Measurements from ENCODE around the gene MATN4. TPM values are rescaled to one million over a fixed set of nuclear protein-coding genes. Genes with fewer than 3 reads are reported as not detected.

The MATN4 gene
- total RNA-seq, 2 donors from 2014 or later, result 0.20 to 0.46 TPM

- H3K27me3 Mint-ChIP-seq (ENCODE audit: insufficient read depth), result peaks cover 59% of the 10 kb centered on the region
- H3K4me3 Mint-ChIP-seq, result no peak overlapping the region
- H3K9ac ChIP-seq (ENCODE audit: extremely low read depth, low read length, poor library complexity, severe bottlenecking), result no peak overlapping the region
- H3K36me3 Mint-ChIP-seq (ENCODE audit: low read depth), result no peaks in the 10 kb centered on the region
- TF ChIP-seq, protein P1, sequence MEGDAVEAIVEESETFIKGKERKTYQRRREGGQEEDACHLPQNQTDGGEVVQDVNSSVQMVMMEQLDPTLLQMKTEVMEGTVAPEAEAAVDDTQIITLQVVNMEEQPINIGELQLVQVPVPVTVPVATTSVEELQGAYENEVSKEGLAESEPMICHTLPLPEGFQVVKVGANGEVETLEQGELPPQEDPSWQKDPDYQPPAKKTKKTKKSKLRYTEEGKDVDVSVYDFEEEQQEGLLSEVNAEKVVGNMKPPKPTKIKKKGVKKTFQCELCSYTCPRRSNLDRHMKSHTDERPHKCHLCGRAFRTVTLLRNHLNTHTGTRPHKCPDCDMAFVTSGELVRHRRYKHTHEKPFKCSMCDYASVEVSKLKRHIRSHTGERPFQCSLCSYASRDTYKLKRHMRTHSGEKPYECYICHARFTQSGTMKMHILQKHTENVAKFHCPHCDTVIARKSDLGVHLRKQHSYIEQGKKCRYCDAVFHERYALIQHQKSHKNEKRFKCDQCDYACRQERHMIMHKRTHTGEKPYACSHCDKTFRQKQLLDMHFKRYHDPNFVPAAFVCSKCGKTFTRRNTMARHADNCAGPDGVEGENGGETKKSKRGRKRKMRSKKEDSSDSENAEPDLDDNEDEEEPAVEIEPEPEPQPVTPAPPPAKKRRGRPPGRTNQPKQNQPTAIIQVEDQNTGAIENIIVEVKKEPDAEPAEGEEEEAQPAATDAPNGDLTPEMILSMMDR (conservative IDR thresholded peaks at IDR 0.05), result no peak
- 87 to 93% methylated on average over 4 of the region's 4 CpGs for WGBS, 2 experiments (ENCODE audit: insufficient coverage in 1 of 2, insufficient read length in 1 of 2)
- H3K27ac Mint-ChIP-seq, result no peak overlapping the region
- peaks cover 16% of the 10 kb centered on the region for H3K4me1 Mint-ChIP-seq
- H3K36me3 ChIP-seq (ENCODE audit: control insufficient read depth, insufficient read depth, low read length), result no peaks in the 10 kb centered on the region
- no peak for DNase-seq
- H3K9me3 Mint-ChIP-seq, result no peaks in the 10 kb centered on the region
- H3K4me1 ChIP-seq (ENCODE audit: control insufficient read depth, insufficient read depth, low read length), result no peaks in the 10 kb centered on the region
- no peaks in the 10 kb centered on the region for H3K9me3 ChIP-seq (ENCODE audit: control insufficient read depth, low read length)
- H3K27me3 ChIP-seq (ENCODE audit: control insufficient read depth, insufficient read depth, low read length, poor library complexity, severe bottlenecking), result peaks cover 18% of the 10 kb centered on the region
- H3K27ac ChIP-seq (ENCODE audit: low read depth, low read length), result no peak overlapping the region
- no peak overlapping the region for H3K4me3 ChIP-seq (ENCODE audit: low read length)
Measured at GRCh38 chr20:45288376-45288775, 19.7 kb downstream of the MATN4 start.

GRCh38 chr20:45283551-45284057 is 24.5 kb downstream of the MATN4 start:
- H3K27me3 Mint-ChIP-seq (ENCODE audit: insufficient read depth), result peaks cover 22% of the 10 kb centered on the region
- no peaks in the 10 kb centered on the region for H3K36me3 Mint-ChIP-seq (ENCODE audit: low read depth)
- peaks cover 6% of the 10 kb centered on the region for H3K27me3 ChIP-seq (ENCODE audit: control insufficient read depth, insufficient read depth, low read length, poor library complexity, severe bottlenecking)
- H3K4me3 Mint-ChIP-seq, result no peak overlapping the region
- H3K27ac ChIP-seq (ENCODE audit: low read depth, low read length), result no peak overlapping the region
- no peak for DNase-seq
- no peaks in the 10 kb centered on the region for H3K9me3 Mint-ChIP-seq
- H3K4me1 Mint-ChIP-seq, result no peaks in the 10 kb centered on the region
- H3K27ac Mint-ChIP-seq, result no peak overlapping the region
- 79 to 81% methylated on average over 4 of the region's 4 CpGs for WGBS, 2 experiments (ENCODE audit: insufficient coverage in 1 of 2, insufficient read length in 1 of 2)
- H3K9ac ChIP-seq (ENCODE audit: extremely low read depth, low read length, poor library complexity, severe bottlenecking), result no peak overlapping the region
- no peaks in the 10 kb centered on the region for H3K36me3 ChIP-seq (ENCODE audit: control insufficient read depth, insufficient read depth, low read length)
- no peaks in the 10 kb centered on the region for H3K9me3 ChIP-seq (ENCODE audit: control insufficient read depth, low read length)
- no peaks in the 10 kb centered on the region for H3K4me1 ChIP-seq (ENCODE audit: control insufficient read depth, insufficient read depth, low read length)
- TF ChIP-seq, protein P1 (conservative IDR thresholded peaks at IDR 0.05), result no peak
- no peak overlapping the region for H3K4me3 ChIP-seq (ENCODE audit: low read length)

- H3K27me3 Mint-ChIP-seq (ENCODE audit: insufficient read depth), result peaks cover 17% of the 10 kb centered on the region
Measured at GRCh38 chr20:45282700-45283550, 25.2 kb downstream of the MATN4 start.

More at GRCh38 chr20:45282700-45283550, 25.2 kb downstream of the MATN4 start:
- TF ChIP-seq, protein P1 (conservative IDR thresholded peaks at IDR 0.05), result no peak
- Mint-ChIP-seq H3K27ac (no peak overlapping the region), H3K9me3 (no peaks in the 10 kb centered on the region), H3K4me1 (no peaks in the 10 kb centered on the region), H3K36me3 (ENCODE audit: low read depth) (no peaks in the 10 kb centered on the region), H3K4me3 (no peak overlapping the region)
- no peaks in the 10 kb centered on the region for H3K36me3 ChIP-seq (ENCODE audit: control insufficient read depth, insufficient read depth, low read length)
- H3K27me3 ChIP-seq (ENCODE audit: control insufficient read depth, insufficient read depth, low read length, poor library complexity, severe bottlenecking), result peaks cover 6% of the 10 kb centered on the region
- H3K4me1 ChIP-seq (ENCODE audit: control insufficient read depth, insufficient read depth, low read length), result no peaks in the 10 kb centered on the region
- H3K27ac ChIP-seq (ENCODE audit: low read depth, low read length), result no peak overlapping the region
- H3K4me3 ChIP-seq (ENCODE audit: low read length), result no peak overlapping the region
- H3K9me3 ChIP-seq (ENCODE audit: control insufficient read depth, low read length), result no peaks in the 10 kb centered on the region
- WGBS, 2 experiments (ENCODE audit: insufficient coverage in 1 of 2, insufficient read length in 1 of 2), result 74 to 82% methylated on average over 4 to 7 of the region's 7 CpGs
- no peak overlapping the region for H3K9ac ChIP-seq (ENCODE audit: extremely low read depth, low read length, poor library complexity, severe bottlenecking)
- DNase-seq, result no peak

Measured in endodermal cell (in vitro differentiated cells).